H1 (cell line): Measurements from ENCODE around the gene VMO1. TPM values are rescaled to one million over a fixed set of nuclear protein-coding genes. Genes with fewer than 3 reads are reported as not detected.

Experiments used
- CTCF ChIA-PET: fragments of 300-600 bp; sonication (Branson Sonifier 250); formaldehyde crosslinking; loops from one replicate; lab custom pipeline; 2021; ENCODE audit not compliant: partially characterized antibody; lab: Charles Lee
- POLR2A ChIA-PET: fragments of 300-600 bp; sonication (Branson Sonifier 250); formaldehyde crosslinking; loops from one replicate; lab custom pipeline; 2021; ENCODE audit warnings: inconsistent platforms; ENCODE audit not compliant: partially characterized antibody; lab: Charles Lee
- DNase-seq, 2 experiments: peaks; one replicate each; pipeline versions ENCODE4 v3.0.0 to v3.0.0-alpha.2; 2010 to 2022; ENCODE audit warnings: low spot score in 2 of 2, low read depth in 1 of 2, mixed read lengths in 1 of 2
- FAIRE-seq: peaks from 2 replicates; lab custom pipeline; 2011; peaks lifted over from hg19 to GRCh38; lab: Jason Lieb, UNC
- H2AFZ ChIP-seq: 2 replicates; pipeline ENCODE4 v1.8.1; 2012; ENCODE audit warnings: low read length, inconsistent platforms
- H2AK5ac ChIP-seq: 2 replicates; pipeline ENCODE4 v1.6.1; 2013; ENCODE audit warnings: low read depth, low read length
- H2BK120ac ChIP-seq: replicated peaks from 2 replicates; pipeline ENCODE3; 2013; ENCODE audit warnings: low read depth, low read length, inconsistent platforms
- H2BK12ac ChIP-seq: 2 replicates; pipeline ENCODE4 v1.6.1; 2013; ENCODE audit warnings: low read depth, low read length
- H2BK15ac ChIP-seq: 2 replicates; pipeline ENCODE4 v1.6.1; 2013; ENCODE audit warnings: low read length
- H2BK20ac ChIP-seq: 2 replicates; pipeline ENCODE4 v1.6.1; 2013; ENCODE audit warnings: low read length
- H2BK5ac ChIP-seq: 2 replicates; pipeline ENCODE4 v1.6.1; 2013; ENCODE audit warnings: low read depth, low read length
- H3K14ac ChIP-seq: 2 replicates; pipeline ENCODE4 v1.6.1; 2013; ENCODE audit warnings: inconsistent platforms; ENCODE audit not compliant: insufficient read length
- H3K18ac ChIP-seq: 2 replicates; pipeline ENCODE4 v1.6.1; 2013; ENCODE audit warnings: low read length; ENCODE audit errors: extremely low read depth
- H3K23ac ChIP-seq: 2 replicates; pipeline ENCODE4 v1.6.1; 2013; ENCODE audit warnings: inconsistent platforms; ENCODE audit not compliant: insufficient read length
- H3K23me2 ChIP-seq: 2 replicates; pipeline ENCODE4 v1.6.1; 2013; ENCODE audit warnings: low read depth, low read length
- H3K27ac ChIP-seq: 2 replicates; pipeline ENCODE4 v1.6.1; 2011; ENCODE audit warnings: low read depth, low read length, inconsistent platforms
- H3K27me3 ChIP-seq, 4 experiments: replicated peaks in 1 of 4; 1 replicate in 1 of 4; 2 replicates in 3 of 4; pipeline versions ENCODE4 v1.6.1 to v1.8.1; 2011 to 2013; ENCODE audit warnings: low read length in 3 of 4, mild to moderate bottlenecking in 3 of 4, inconsistent platforms in 2 of 4, mixed read lengths in 2 of 4, moderate library complexity in 1 of 4; ENCODE audit not compliant: control insufficient read depth in 3 of 4, insufficient read depth in 3 of 4; ENCODE audit errors: extremely low read depth in 1 of 4
- H3K36me3 ChIP-seq, 4 experiments: 2 replicates each; pipeline versions ENCODE4 v1.6.1 to v1.8.1; 2011 to 2013; ENCODE audit warnings: mild to moderate bottlenecking in 4 of 4, low read length in 3 of 4, moderate library complexity in 2 of 4, control low read depth in 1 of 4, inconsistent platforms in 1 of 4; ENCODE audit not compliant: insufficient read depth in 4 of 4, control insufficient read depth in 2 of 4
- H3K4ac ChIP-seq: replicated peaks from 2 replicates; pipeline ENCODE3; 2013; ENCODE audit warnings: low read length, low read depth, mixed read lengths, inconsistent platforms; ENCODE audit not compliant: insufficient read length
- H3K4me1 ChIP-seq, 4 experiments: replicated peaks in 1 of 4; 1 replicate in 1 of 4; 2 replicates in 3 of 4; pipeline versions ENCODE4 v1.6.1 to v1.8.1; 2011 to 2013; ENCODE audit warnings: low read length in 3 of 4, inconsistent platforms in 2 of 4, mixed read lengths in 1 of 4; ENCODE audit not compliant: insufficient read depth in 4 of 4, control insufficient read depth in 3 of 4
- H3K4me2 ChIP-seq, 2 experiments: 2 replicates each; pipeline versions ENCODE4 v1.6.1 to v1.8.1; 2011 to 2013; ENCODE audit warnings: low read depth in 2 of 2, low read length in 2 of 2, control low read depth in 1 of 2, inconsistent platforms in 1 of 2, mild to moderate bottlenecking in 1 of 2; ENCODE audit not compliant: insufficient read depth in 1 of 2
- H3K4me3 ChIP-seq, 4 experiments: fragments of 200-600, 300-600 bp in 1 of 4; sonication (generic), shearing (Covaris generic), sonication (Bioruptor Twin) in 1 of 4; 2 replicates each; pipeline versions ENCODE4 v1.5.1 to v1.8.1; 2011 to 2016; ENCODE audit warnings: low read length in 4 of 4, low read depth in 3 of 4, control low read depth in 2 of 4, inconsistent platforms in 2 of 4, mild to moderate bottlenecking in 2 of 4, mixed read lengths in 1 of 4, moderate library complexity in 1 of 4; ENCODE audit not compliant: insufficient read depth in 2 of 4; ENCODE audit errors: extremely low read depth in 1 of 4
- H3K56ac ChIP-seq: replicated peaks from 2 replicates; pipeline ENCODE3; 2013; ENCODE audit warnings: low read depth, mild to moderate bottlenecking, mixed read lengths, low read length, inconsistent platforms; ENCODE audit not compliant: insufficient read length
- H3K79me1 ChIP-seq: 2 replicates; pipeline ENCODE4 v1.6.1; 2013; ENCODE audit warnings: low read depth, low read length, control low read depth
- H3K79me2 ChIP-seq, 2 experiments: 2 replicates each; pipeline versions ENCODE4 v1.6.1 to v1.8.1; 2012 to 2013; ENCODE audit warnings: low read length in 2 of 2, mild to moderate bottlenecking in 2 of 2, inconsistent platforms in 1 of 2; ENCODE audit not compliant: insufficient read depth in 2 of 2, control insufficient read depth in 1 of 2
- H3K9ac ChIP-seq, 4 experiments: replicated peaks in 1 of 4; 1 replicate in 1 of 4; 2 replicates in 3 of 4; pipeline versions ENCODE4 v1.6.1 to v1.8.1; 2011 to 2013; ENCODE audit warnings: low read depth in 3 of 4, low read length in 3 of 4, control low read depth in 2 of 4, mild to moderate bottlenecking in 2 of 4, moderate library complexity in 2 of 4, inconsistent platforms in 1 of 4; ENCODE audit errors: extremely low read depth in 1 of 4
- H3K9me3 ChIP-seq, 2 experiments: 2 replicates each; pipeline versions ENCODE4 v1.6.1 to v1.8.1; 2012 to 2013; ENCODE audit warnings: mild to moderate bottlenecking in 2 of 2, moderate library complexity in 2 of 2, control low read depth in 1 of 2, inconsistent platforms in 1 of 2, low read depth in 1 of 2, low read length in 1 of 2, mixed read lengths in 1 of 2; ENCODE audit not compliant: insufficient read depth in 2 of 2
- H4K20me1 ChIP-seq, 2 experiments: replicated peaks in 1 of 2; 2 replicates each; pipeline versions ENCODE3 to v1.8.1; 2011 to 2013; ENCODE audit warnings: inconsistent platforms in 2 of 2, low read length in 2 of 2, mild to moderate bottlenecking in 1 of 2; ENCODE audit not compliant: insufficient read depth in 2 of 2, control insufficient read depth in 1 of 2
- H4K5ac ChIP-seq: 2 replicates; pipeline ENCODE4 v1.6.1; 2013; ENCODE audit warnings: low read length, low read depth, mixed read lengths, inconsistent platforms; ENCODE audit not compliant: insufficient read length
- H4K8ac ChIP-seq: 2 replicates; pipeline ENCODE4 v1.8.0; 2013; ENCODE audit warnings: mild to moderate bottlenecking, moderate library complexity, low read length, inconsistent platforms; ENCODE audit not compliant: insufficient read depth; ENCODE audit errors: extremely low read depth
- H4K91ac ChIP-seq: replicated peaks from 2 replicates; pipeline ENCODE3; 2013; ENCODE audit warnings: low read length, mixed read lengths, inconsistent platforms; ENCODE audit not compliant: insufficient read length
- CHD1 ChIP-seq: IDR thresholded peaks from 2 replicates; pipeline ENCODE4 v1.6.1; 2012; ENCODE audit warnings: low read depth, low read length, improper control_type of control experiment
- EP300 ChIP-seq, 2 experiments: IDR thresholded peaks; 1 replicate in 1 of 2; 2 replicates in 1 of 2; pipeline ENCODE4 v1.6.1; 2011 to 2012; ENCODE audit warnings: low read depth in 2 of 2, low read length in 2 of 2, mild to moderate bottlenecking in 2 of 2, borderline replicate concordance in 1 of 2, inconsistent platforms in 1 of 2, moderate library complexity in 1 of 2
- EZH2 ChIP-seq: fragments of 200-600 bp; sonication (generic); IDR thresholded peaks from 2 replicates; pipeline ENCODE4 v1.7.1; 2012; ENCODE audit warnings: low read depth, mild to moderate bottlenecking, moderate library complexity, low read length, inconsistent platforms; ENCODE audit not compliant: severe bottlenecking
- POU5F1 ChIP-seq: IDR thresholded peaks from 2 replicates; pipeline ENCODE4 v1.6.1; 2011; ENCODE audit warnings: low read depth, mild to moderate bottlenecking, low read length, moderate library complexity
- RAD21 ChIP-seq, 2 experiments: IDR thresholded peaks in 1 of 2; conservative IDR thresholded peaks in 1 of 2; 2 replicates each; pipeline ENCODE4 v1.6.1; 2011; ENCODE audit warnings: low read depth in 2 of 2, low read length in 2 of 2, improper control_type of control experiment in 1 of 2, inconsistent platforms in 1 of 2, mild to moderate bottlenecking in 1 of 2, moderate library complexity in 1 of 2
- SIRT6 ChIP-seq: IDR thresholded peaks from one replicate; pipeline ENCODE4 v1.7.1; 2012; ENCODE audit warnings: low read length, inconsistent platforms
- SP2 ChIP-seq: IDR thresholded peaks from 2 replicates; pipeline ENCODE4 v1.6.1; 2012; ENCODE audit warnings: mild to moderate bottlenecking, low read length, inconsistent platforms
- SP4 ChIP-seq: IDR thresholded peaks from 2 replicates; pipeline ENCODE4 v1.6.1; 2012; ENCODE audit warnings: low read length, inconsistent platforms
- TAF7 ChIP-seq: optimal IDR thresholded peaks from 2 replicates; pipeline ENCODE3; 2011; ENCODE audit warnings: low read depth, mild to moderate bottlenecking, inconsistent platforms, low read length, moderate library complexity, borderline replicate concordance
- TCF12 ChIP-seq: IDR thresholded peaks from 2 replicates; pipeline ENCODE4 v1.6.1; 2011; ENCODE audit warnings: low read depth, mild to moderate bottlenecking, low read length
- WGBS, 2 experiments: shearing (Covaris generic) in 1 of 2; methylation state at CpG; one replicate each; pipeline versions ENCODE4 v1.1.6 to v1.1.7; 2013 to 2015; ENCODE audit warnings: low lambda C conversion rate in 2 of 2, mixed read lengths in 2 of 2, inconsistent platforms in 1 of 2, low coverage in 1 of 2, missing lambda C conversion rate in 1 of 2; ENCODE audit not compliant: insufficient replicate concordance in 2 of 2, insufficient coverage in 1 of 2, insufficient read length in 1 of 2; ENCODE audit errors: extremely low coverage in 1 of 2, missing lambda C conversion rate in 1 of 2; 5-methylcytosine and 5-hydroxymethylcytosine counted together
- polyA plus RNA-seq, 7 experiments: library from polyadenylated mRNA; depleted of rRNA in 3 of 7; stranded (reverse) in 5 of 7; unstranded in 2 of 7; fragments of >200 nt in 5 of 7; fragments of 200-250 nt in 2 of 7; gene quantifications; 1 replicate in 5 of 7; 2 replicates in 1 of 7; 4 replicates in 1 of 7; pipeline versions ENCODE4 v1.2.1 to v1.2.3, GENCODE V29; 2011 to 2013; ENCODE audit warnings: missing spikeins in 2 of 7, mixed read lengths in 2 of 7
- total RNA-seq: library from RNA; stranded (reverse); fragmentation: NEBNext Ultra II Directional; extraction: Animal tissue kit (Norgen Biotek cat#: 25700); gene quantifications from 2 replicates; pipeline ENCODE4 v1.2.1, GENCODE V29; 2021

Gene VMO1
- total and polyA plus RNA-seq, 2 of the 8 experiments (the other 6 are each of a cell fraction or from before 2014, with no cell fraction given) = 0.30 TPM; not detected in 1

DNA sequence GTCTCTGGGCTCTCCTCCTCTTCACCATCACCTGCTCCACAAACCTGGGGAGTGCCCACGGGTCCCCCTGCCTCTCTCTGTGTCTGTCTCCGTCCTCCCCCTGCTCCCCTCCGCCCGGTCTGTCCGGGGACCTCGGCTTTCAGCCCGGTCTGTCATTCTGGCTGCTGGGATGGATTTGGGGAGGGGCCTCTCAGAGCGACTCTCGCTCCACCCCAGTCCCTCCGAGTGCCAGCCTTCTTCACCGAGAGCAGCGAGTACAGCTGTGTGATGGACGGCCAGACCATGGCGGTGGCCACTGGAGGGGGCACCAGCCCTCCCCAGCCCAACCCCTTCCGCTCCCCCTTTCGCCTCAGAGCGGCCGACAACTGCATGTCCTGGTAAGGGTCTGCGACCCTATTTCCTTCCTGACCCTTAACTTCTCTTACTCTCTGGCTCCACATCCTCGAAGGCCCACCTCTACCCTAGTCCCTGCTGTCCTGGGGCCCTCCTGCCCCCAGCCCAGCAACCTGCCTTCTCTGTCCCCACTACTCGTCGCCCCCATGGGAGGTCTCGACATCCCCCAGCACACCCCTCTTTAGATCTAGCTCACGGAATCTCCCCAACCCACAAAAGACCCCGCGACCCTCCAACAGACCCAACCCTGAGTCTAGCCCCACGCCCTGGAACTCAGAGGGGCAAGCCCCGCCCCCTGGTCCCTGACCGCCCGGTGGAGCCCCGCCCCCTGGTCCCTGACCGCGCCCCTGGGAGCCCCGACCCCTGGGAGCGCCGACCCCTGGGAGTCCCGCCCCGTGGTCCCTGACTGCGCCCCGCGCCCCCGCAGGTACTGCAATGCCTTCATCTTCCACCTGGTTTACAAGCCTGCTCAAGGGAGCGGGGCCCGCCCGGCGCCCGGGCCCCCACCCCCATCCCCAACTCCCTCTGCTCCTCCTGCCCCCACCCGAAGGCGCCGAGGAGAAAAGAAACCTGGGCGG is 40.9 kb downstream of the VMO1 start:
- Histone ChIP-seq H3K36me3 (no peaks in the 10 kb centered on the region), H2BK12ac (no peak overlapping the region; the same call in 1 of the 2 replicates), H2BK20ac (no peak overlapping the region), H3K4ac (no peak overlapping the region), H3K9me3 (no peaks in the 10 kb centered on the region), H3K23me2 (peaks cover 7% of the 10 kb centered on the region; the same call in 1 of the 2 replicates), H2BK5ac (no peak overlapping the region; the same call in 1 of the 2 replicates), H3K4me1 (peaks cover 0 to 3% (median under 1%) of the 10 kb centered on the region in 4 experiments; a peak in 3 of 7 replicates), H4K20me1 (no peaks in the 10 kb centered on the region), H2AK5ac (no peak overlapping the region), H4K8ac (no peak overlapping the region), H4K5ac (peak overlapping the region; percentile 45), H2BK120ac (no peak overlapping the region), H3K27ac (no peak overlapping the region), H3K4me2 (peak overlapping the region; percentile 69 to 76), H3K27me3 (peaks cover 6 to 32% (median 20%) of the 10 kb centered on the region in 4 experiments), H3K14ac (no peak overlapping the region), H3K4me3 (peak overlapping the region; percentile 43 to 76 (median 61)), H3K18ac (no peak overlapping the region), H3K56ac (no peak overlapping the region), H2AFZ (0 out of 2 replicates have a peak overlapping the region, but pooled peaks have one; percentile 11), H4K91ac (no peak overlapping the region), H3K79me2 (no peaks in the 10 kb centered on the region), H3K79me1 (no peaks in the 10 kb centered on the region), H3K9ac (0 out of 7 replicates have a peak overlapping the region, but pooled peaks of 1 of the 4 experiments have one; percentile 2), H2BK15ac (peak overlapping the region; percentile 46; the same call in 1 of the 2 replicates), H3K23ac (no peak overlapping the region)
- POLR2A ChIA-PET = interaction anchor here (1.0 to 1.5 kb wide), 7 partner anchors 8 to 201 kb away, joined by 3 read pairs; partner anchors contain the start of genes MED11 and PSMB6
- CTCF ChIA-PET = interaction anchor here (0.5 to 3.1 kb wide), 7 partner anchors 13 to 178 kb away, joined by 3 to 14 read pairs (median 3); partner anchors contain the start of gene MED11
- WGBS, 2 experiments = 3% methylated on average over 22 of the region's 51 CpGs; no CpG with 5 or more reads in 1 of the 2 experiments
- FAIRE-seq = peak; percentile 32
- DNase-seq = peak; percentile 41 to 82
- TF ChIP-seq RAD21 (IDR thresholded peaks at IDR 0.05 in 1 of 2, conservative IDR thresholded peaks at IDR 0.05 in 1 of 2; ENCODE audit: low read depth in 2 of 2, low read length in 2 of 2) (peak in 1 of 2 experiments; percentile 40; a peak in 2 of 4 replicates), TCF12 (no peak), EP300 (IDR thresholded peaks at IDR 0.05; ENCODE audit: borderline replicate concordance in 1 of 2, low read depth in 2 of 2, low read length in 2 of 2) (no peak), SP4 (no peak), CHD1 (no peak), POU5F1 (no peak), EZH2 (peak; percentile 34), TAF7 (no peak), SP2 (no peak), SIRT6 (no peak)
